ENCODE results near the gene TERB1. TPM values are rescaled to one million over a fixed set of nuclear protein-coding genes. Genes with fewer than 3 reads are reported as not detected.

Gene TERB1
- total RNA-seq, 1 experiment from 2014 or later: not detected

DNA sequence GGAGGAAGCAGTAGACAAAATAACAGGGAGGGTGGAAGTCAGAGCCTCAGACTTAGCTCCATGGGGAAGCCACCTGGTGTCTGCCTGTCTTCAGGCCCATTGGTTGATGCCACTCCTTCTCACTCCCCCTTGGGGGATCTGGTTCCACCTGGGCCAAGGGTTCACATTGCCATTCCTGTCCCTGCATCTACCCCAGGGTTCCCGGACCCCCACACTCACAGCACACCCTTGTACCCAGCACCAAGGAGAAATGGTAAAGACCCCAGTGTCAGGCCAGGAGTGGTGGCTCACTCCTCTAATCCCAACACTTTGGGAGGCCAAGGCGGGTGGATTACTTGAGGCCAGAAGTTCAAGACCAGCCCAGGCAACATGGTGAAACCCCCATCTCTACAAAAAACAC, 41.8 kb upstream of the TERB1 start:
- H4K20me1 ChIP-seq (ENCODE audit: insufficient read depth): no peaks in the 10 kb centered on the region
- no peak overlapping the region for H3K9ac ChIP-seq (ENCODE audit: low read length)
- H3K4me1 ChIP-seq (ENCODE audit: control insufficient read depth in 1 of 2, insufficient read depth in 2 of 2, low read length in 2 of 2): peaks cover 7 to 16% of the 10 kb centered on the region in 2 experiments; a peak in 3 of 4 replicates
- ATAC-seq (no peak), DNase-seq (ENCODE audit: low read depth, low spot score) (no peak)
- TF ChIP-seq CBX3 (IDR thresholded peaks at IDR 0.05; ENCODE audit: low read depth) (no peak), YY1 (IDR thresholded peaks at IDR 0.05; ENCODE audit: extremely low read depth, insufficient replicate concordance, low read depth, low read length) (no peak), EZH2 (IDR thresholded peaks at IDR 0.05) (no peak), RAD21 (IDR thresholded peaks at IDR 0.05; ENCODE audit: low read depth) (no peak), ELF1 (IDR thresholded peaks at IDR 0.05; ENCODE audit: borderline replicate concordance, low read depth) (no peak), TCF7L2 (IDR thresholded peaks at IDR 0.05; ENCODE audit: borderline replicate concordance, extremely low read depth, insufficient read depth, insufficient read length) (no peak)
- TF ChIP-seq, protein P1, sequence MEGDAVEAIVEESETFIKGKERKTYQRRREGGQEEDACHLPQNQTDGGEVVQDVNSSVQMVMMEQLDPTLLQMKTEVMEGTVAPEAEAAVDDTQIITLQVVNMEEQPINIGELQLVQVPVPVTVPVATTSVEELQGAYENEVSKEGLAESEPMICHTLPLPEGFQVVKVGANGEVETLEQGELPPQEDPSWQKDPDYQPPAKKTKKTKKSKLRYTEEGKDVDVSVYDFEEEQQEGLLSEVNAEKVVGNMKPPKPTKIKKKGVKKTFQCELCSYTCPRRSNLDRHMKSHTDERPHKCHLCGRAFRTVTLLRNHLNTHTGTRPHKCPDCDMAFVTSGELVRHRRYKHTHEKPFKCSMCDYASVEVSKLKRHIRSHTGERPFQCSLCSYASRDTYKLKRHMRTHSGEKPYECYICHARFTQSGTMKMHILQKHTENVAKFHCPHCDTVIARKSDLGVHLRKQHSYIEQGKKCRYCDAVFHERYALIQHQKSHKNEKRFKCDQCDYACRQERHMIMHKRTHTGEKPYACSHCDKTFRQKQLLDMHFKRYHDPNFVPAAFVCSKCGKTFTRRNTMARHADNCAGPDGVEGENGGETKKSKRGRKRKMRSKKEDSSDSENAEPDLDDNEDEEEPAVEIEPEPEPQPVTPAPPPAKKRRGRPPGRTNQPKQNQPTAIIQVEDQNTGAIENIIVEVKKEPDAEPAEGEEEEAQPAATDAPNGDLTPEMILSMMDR (IDR thresholded peaks at IDR 0.05 in 2 of 3, conservative IDR thresholded peaks at IDR 0.05 in 1 of 3; ENCODE audit: borderline replicate concordance in 1 of 3, insufficient read depth in 1 of 3, low read depth in 2 of 3, low read length in 2 of 3): no peak
- H2AFZ ChIP-seq (ENCODE audit: low read depth, low read length, poor library complexity, severe bottlenecking): no peak overlapping the region
- H3K4me3 ChIP-seq (replicated peaks in 1 of 2; ENCODE audit: low read depth in 1 of 2, low read length in 2 of 2): no peak overlapping the region
- no peaks in the 10 kb centered on the region for H3K27me3 ChIP-seq (ENCODE audit: insufficient read depth, low read length)
- no peaks in the 10 kb centered on the region for H3K9me3 ChIP-seq (ENCODE audit: control insufficient read depth in 1 of 2, insufficient read depth in 1 of 2, low read depth in 1 of 2, low read length in 2 of 2)
- POLR2A ChIA-PET: no interaction called here
- H3K27ac ChIP-seq (ENCODE audit: low read depth, low read length): no peak overlapping the region
- no peaks in the 10 kb centered on the region for H3K9me2 ChIP-seq (ENCODE audit: insufficient read depth)
- no peaks in the 10 kb centered on the region for H3K79me2 ChIP-seq (ENCODE audit: insufficient read depth, low read length)
- RAD21 ChIA-PET (ENCODE audit: low non-redundant PET in 1 of 2, low total read pairs in 2 of 2, uncharacterized antibody in 2 of 2, unreplicated experiment in 2 of 2): no interaction called here
- no peaks in the 10 kb centered on the region for H3K36me3 ChIP-seq (ENCODE audit: control insufficient read depth in 1 of 2, insufficient read depth in 2 of 2, low read length in 2 of 2)
- BruUV-seq (replicated peaks): no TSS peak
- CTCF ChIA-PET: interaction anchor here (3.7 kb wide), 1 partner anchor 13 kb away, joined by 29 read pairs; the partner anchor contains the start of gene NAE1
- intact Hi-C loops (cut with micrococcal nuclease): no loop called here
- no peak overlapping the region for H3K4me2 ChIP-seq (ENCODE audit: low read length)

DNA sequence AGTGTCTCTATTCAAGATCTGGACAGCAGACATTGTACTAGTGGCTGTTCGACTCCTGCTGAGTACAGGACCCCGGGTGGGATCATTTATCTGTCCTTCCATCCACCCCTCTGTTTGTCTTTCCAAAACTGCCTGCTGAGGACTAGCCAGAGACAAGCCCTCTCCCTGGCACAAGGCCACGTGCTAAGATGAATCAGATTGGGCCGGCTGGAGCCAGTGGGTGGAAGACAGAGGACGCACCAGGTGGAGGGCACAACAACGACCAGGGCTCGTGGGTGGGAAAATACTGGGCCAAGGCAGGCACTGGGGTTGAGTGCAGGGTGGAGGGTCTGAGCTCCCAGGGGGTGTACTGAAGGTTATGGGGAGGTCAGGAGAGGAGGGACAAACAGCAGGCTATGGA, 41.4 kb upstream of the TERB1 start:
- no peaks in the 10 kb centered on the region for H4K20me1 ChIP-seq (ENCODE audit: insufficient read depth)
- H3K27me3 ChIP-seq (ENCODE audit: insufficient read depth, low read length): no peaks in the 10 kb centered on the region
- no peaks in the 10 kb centered on the region for H3K36me3 ChIP-seq (ENCODE audit: control insufficient read depth in 1 of 2, insufficient read depth in 2 of 2, low read length in 2 of 2)
- ChIA-PET CTCF (interaction anchor here (0.6 to 3.7 kb wide), 2 partner anchors 12 to 21 kb away, joined by 5 to 29 read pairs; partner anchors contain the start of gene NAE1), POLR2A (no interaction called here), RAD21 (ENCODE audit: low non-redundant PET in 1 of 2, low total read pairs in 2 of 2, uncharacterized antibody in 2 of 2, unreplicated experiment in 2 of 2) (no interaction called here)
- peaks cover 7 to 16% of the 10 kb centered on the region in 2 experiments; a peak in 3 of 4 replicates for H3K4me1 ChIP-seq (ENCODE audit: control insufficient read depth in 1 of 2, insufficient read depth in 2 of 2, low read length in 2 of 2)
- DNase-seq (ENCODE audit: low read depth, low spot score): no peak
- H2AFZ ChIP-seq (ENCODE audit: low read depth, low read length, poor library complexity, severe bottlenecking): no peak overlapping the region
- peak overlapping the region; percentile 17; the same call in 1 of the 2 replicates for H3K4me2 ChIP-seq (ENCODE audit: low read length)
- no peaks in the 10 kb centered on the region for H3K79me2 ChIP-seq (ENCODE audit: insufficient read depth, low read length)
- H3K9ac ChIP-seq (ENCODE audit: low read length): no peak overlapping the region
- H3K4me3 ChIP-seq (replicated peaks in 1 of 2; ENCODE audit: low read depth in 1 of 2, low read length in 2 of 2): no peak overlapping the region
- no peak overlapping the region for H3K27ac ChIP-seq (ENCODE audit: low read depth, low read length)
- no TSS peak for BruUV-seq (replicated peaks)
- no peaks in the 10 kb centered on the region for H3K9me2 ChIP-seq (ENCODE audit: insufficient read depth)
- no peak; the same call in none of the 2 replicates for ATAC-seq
- intact Hi-C loops (cut with micrococcal nuclease): no loop called here
- H3K9me3 ChIP-seq (ENCODE audit: control insufficient read depth in 1 of 2, insufficient read depth in 1 of 2, low read depth in 1 of 2, low read length in 2 of 2): no peaks in the 10 kb centered on the region
- no peak for TF ChIP-seq FOSL1 (IDR thresholded peaks at IDR 0.05; ENCODE audit: low read depth)
- TF ChIP-seq, protein P2, sequence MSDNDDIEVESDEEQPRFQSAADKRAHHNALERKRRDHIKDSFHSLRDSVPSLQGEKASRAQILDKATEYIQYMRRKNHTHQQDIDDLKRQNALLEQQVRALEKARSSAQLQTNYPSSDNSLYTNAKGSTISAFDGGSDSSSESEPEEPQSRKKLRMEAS (IDR thresholded peaks at IDR 0.05): peak; percentile 38; the same call in 1 of the 2 replicates
